Measurements from ENCODE around the gene TPPP2. TPM values are rescaled to one million over a fixed set of nuclear protein-coding genes. Genes with fewer than 3 reads are reported as not detected.

TPPP2 gene
- polyA plus RNA-seq, 1 of the 3 experiments (the other 2 are of a cell fraction): not detected

GRCh38 chr14:21018286-21018685, 11.7 kb upstream of the TPPP2 start (continued):
- TF ChIP-seq RFX5 (IDR thresholded peaks at IDR 0.05; ENCODE audit: low read length): no peak
- no peak for TF ChIP-seq POLR2AphosphoS5 (IDR thresholded peaks at IDR 0.05; ENCODE audit: low read depth, low read length)
- TF ChIP-seq FOSL2 (IDR thresholded peaks at IDR 0.05; ENCODE audit: borderline replicate concordance, low read depth): no peak
- TF ChIP-seq CHD2 (IDR thresholded peaks at IDR 0.05; ENCODE audit: low read length, partially characterized antibody): no peak

GRCh38 chr14:21018781-21019180, 11.2 kb upstream of the TPPP2 start:
- Histone ChIP-seq H3K27me3 (ENCODE audit: insufficient read depth) (no peaks in the 10 kb centered on the region), H3F3A (replicated peaks; ENCODE audit: insufficient read depth) (no peaks in the 10 kb centered on the region), H3K4me3 (ENCODE audit: low read depth in 2 of 2, low read length in 1 of 2) (no peak overlapping the region), H3K79me2 (ENCODE audit: insufficient read depth) (no peaks in the 10 kb centered on the region), H3K4me1 (ENCODE audit: control insufficient read depth in 1 of 2, insufficient read depth in 2 of 2, low read depth in 1 of 2, low read length in 1 of 2) (no peaks in the 10 kb centered on the region; a peak in 1 of 4 replicates), H3K9me2 (no peaks in the 10 kb centered on the region), H2AFZ (ENCODE audit: low read depth) (no peak overlapping the region), H3K9ac (no peak overlapping the region), H3K4me2 (no peak overlapping the region), H3K27ac (ENCODE audit: low read depth in 2 of 2, low read length in 1 of 2) (no peak overlapping the region), H4K20me1 (ENCODE audit: insufficient read depth) (no peaks in the 10 kb centered on the region), H3K9me3 (no peaks in the 10 kb centered on the region), H3K36me3 (replicated peaks in 1 of 2; ENCODE audit: control insufficient read depth in 1 of 2, insufficient read depth in 2 of 2, low read length in 1 of 2) (no peaks in the 10 kb centered on the region)
- TF ChIP-seq RFX5 (IDR thresholded peaks at IDR 0.05; ENCODE audit: low read length) (no peak), PBX3 (IDR thresholded peaks at IDR 0.05) (no peak), MXI1 (IDR thresholded peaks at IDR 0.05; ENCODE audit: low read depth, low read length) (no peak), MEF2A (IDR thresholded peaks at IDR 0.05; ENCODE audit: borderline replicate concordance, low read depth) (no peak), MAX (IDR thresholded peaks at IDR 0.05; ENCODE audit: low read depth) (no peak)
- TF ChIP-seq, protein P1, sequence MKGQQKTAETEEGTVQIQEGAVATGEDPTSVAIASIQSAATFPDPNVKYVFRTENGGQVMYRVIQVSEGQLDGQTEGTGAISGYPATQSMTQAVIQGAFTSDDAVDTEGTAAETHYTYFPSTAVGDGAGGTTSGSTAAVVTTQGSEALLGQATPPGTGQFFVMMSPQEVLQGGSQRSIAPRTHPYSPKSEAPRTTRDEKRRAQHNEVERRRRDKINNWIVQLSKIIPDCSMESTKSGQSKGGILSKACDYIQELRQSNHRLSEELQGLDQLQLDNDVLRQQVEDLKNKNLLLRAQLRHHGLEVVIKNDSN (IDR thresholded peaks at IDR 0.05; ENCODE audit: borderline replicate concordance, low read depth): no peak
- ChIA-PET POLR2A (no interaction called here), CTCF (interaction anchor here (0.9 to 18.2 kb wide), 8 partner anchors 16 to 117 kb away, joined by 3 to 555 read pairs (median 8); partner anchors contain the start of genes RNASE7, TMEM253 and ZNF219)
- no peak for DNase-seq
- 90% methylated on average over 3 of the region's 3 CpGs for WGBS (ENCODE audit: low lambda C conversion rate)

- no peak overlapping the region for H3K4me2 ChIP-seq
- H3K4me3 ChIP-seq (ENCODE audit: low read depth in 2 of 2, low read length in 1 of 2): no peak overlapping the region
- peaks cover 0 to 5% of the 10 kb centered on the region in 2 experiments; a peak in 1 of 4 replicates for H3K4me1 ChIP-seq (ENCODE audit: control insufficient read depth in 1 of 2, insufficient read depth in 2 of 2, low read depth in 1 of 2, low read length in 1 of 2)
- DNase-seq: no peak
- no peaks in the 10 kb centered on the region for H3K36me3 ChIP-seq (replicated peaks in 1 of 2; ENCODE audit: control insufficient read depth in 1 of 2, insufficient read depth in 2 of 2, low read length in 1 of 2)
- H3K9me2 ChIP-seq: no peaks in the 10 kb centered on the region
- H3K27ac ChIP-seq (ENCODE audit: low read depth in 2 of 2, low read length in 1 of 2): no peak overlapping the region
- H3K79me2 ChIP-seq (ENCODE audit: insufficient read depth): no peaks in the 10 kb centered on the region
- H3K9ac ChIP-seq: no peak overlapping the region
- H3K27me3 ChIP-seq (ENCODE audit: insufficient read depth): no peaks in the 10 kb centered on the region
- TF ChIP-seq CHD2 (IDR thresholded peaks at IDR 0.05; ENCODE audit: low read length, partially characterized antibody) (no peak), RCOR1 (IDR thresholded peaks at IDR 0.05; ENCODE audit: low read length) (no peak), FOXM1 (IDR thresholded peaks at IDR 0.05; ENCODE audit: low read depth) (no peak), POLR2AphosphoS5 (IDR thresholded peaks at IDR 0.05; ENCODE audit: low read depth, low read length) (no peak), MXI1 (IDR thresholded peaks at IDR 0.05; ENCODE audit: low read depth, low read length) (no peak), TCF12 (IDR thresholded peaks at IDR 0.05) (no peak), JUND (IDR thresholded peaks at IDR 0.05) (no peak), TEAD4 (IDR thresholded peaks at IDR 0.05; ENCODE audit: borderline replicate concordance, insufficient read depth) (no peak), REST (IDR thresholded peaks at IDR 0.05; ENCODE audit: low read depth, low read length) (no peak)
- no peaks in the 10 kb centered on the region for H3F3A ChIP-seq (replicated peaks; ENCODE audit: insufficient read depth)
- CTCF ChIA-PET: interaction anchor here (0.9 to 18.2 kb wide), 5 partner anchors 22 to 82 kb away, joined by 3 to 555 read pairs (median 7); partner anchors contain the start of genes RNASE7, TMEM253 and ZNF219
- 47% methylated on average over 1 of the region's 1 CpG for WGBS (ENCODE audit: low lambda C conversion rate)
- no peaks in the 10 kb centered on the region for H3K9me3 ChIP-seq
- POLR2A ChIA-PET: no interaction called here
- no peaks in the 10 kb centered on the region for H4K20me1 ChIP-seq (ENCODE audit: insufficient read depth)
- no peak overlapping the region for H2AFZ ChIP-seq (ENCODE audit: low read depth)
Observed at GRCh38 chr14:21019366-21019765, 10.7 kb upstream of the TPPP2 start.
